SK-N-SH (cell line): ENCODE results near the gene LIMK2.

Experiments used
- CTCF ChIP-seq: fragments of 200-600 bp; sonication (generic); IDR thresholded peaks from 2 replicates; pipeline ENCODE4 v1.6.1; 2017; ENCODE audit warnings: antibody characterized with exemption, mild to moderate bottlenecking, moderate library complexity
- EP300 ChIP-seq, 2 experiments: IDR thresholded peaks; 2 replicates each; pipeline versions ENCODE4 v1.4.0 to v1.6.1; 2012; ENCODE audit warnings: borderline replicate concordance in 1 of 2, low read depth in 1 of 2, low read length in 1 of 2
- PBX3 ChIP-seq: IDR thresholded peaks from 2 replicates; pipeline ENCODE4; 2012
- POLR2AphosphoS5 ChIP-seq: IDR thresholded peaks from 2 replicates; pipeline ENCODE4 v1.6.1; 2012; ENCODE audit warnings: low read depth, low read length
- REST ChIP-seq: IDR thresholded peaks from 2 replicates; pipeline ENCODE4 v1.6.1; 2012; ENCODE audit warnings: mild to moderate bottlenecking, low read depth, low read length, moderate library complexity
- TAF1 ChIP-seq: IDR thresholded peaks from 2 replicates; pipeline ENCODE4 v1.6.1; 2012; ENCODE audit warnings: low read depth, mild to moderate bottlenecking, low read length, moderate library complexity, borderline replicate concordance

- no peak for TF ChIP-seq PBX3
- no peak for TF ChIP-seq CTCF
- no peak for TF ChIP-seq TAF1
- no peak for TF ChIP-seq EP300 (IDR thresholded peaks at IDR 0.05; ENCODE audit: borderline replicate concordance in 1 of 2, low read depth in 1 of 2, low read length in 1 of 2)
- no peak for TF ChIP-seq REST
- TF ChIP-seq POLR2AphosphoS5 = no peak
Measured at GRCh38 chr22:31289344-31289743, 77.2 kb downstream of the LIMK2 start.
